Keratinocyte (primary cell): ENCODE results near the gene SMDT1.

Source experiments
- EZH2 ChIP-seq: IDR thresholded peaks from one replicate; pipeline ENCODE4 v1.6.1; 2012; ENCODE audit warnings: inconsistent platforms, mild to moderate bottlenecking, low read length, moderate library complexity
- TF ChIP-seq, protein P1 (sequence below), 3 experiments: IDR thresholded peaks in 1 of 3; conservative IDR thresholded peaks in 1 of 3; optimal IDR thresholded peaks in 1 of 3; 2 replicates in 2 of 3; 3 replicates in 1 of 3; pipeline versions ENCODE3 to v1.5.1; 2011; ENCODE audit warnings: low read length in 3 of 3, mild to moderate bottlenecking in 3 of 3, moderate library complexity in 2 of 3, control low read depth in 1 of 3, inconsistent platforms in 1 of 3; ENCODE audit not compliant: insufficient read depth in 2 of 3; ENCODE audit errors: extremely low read depth in 1 of 3

DNA sequence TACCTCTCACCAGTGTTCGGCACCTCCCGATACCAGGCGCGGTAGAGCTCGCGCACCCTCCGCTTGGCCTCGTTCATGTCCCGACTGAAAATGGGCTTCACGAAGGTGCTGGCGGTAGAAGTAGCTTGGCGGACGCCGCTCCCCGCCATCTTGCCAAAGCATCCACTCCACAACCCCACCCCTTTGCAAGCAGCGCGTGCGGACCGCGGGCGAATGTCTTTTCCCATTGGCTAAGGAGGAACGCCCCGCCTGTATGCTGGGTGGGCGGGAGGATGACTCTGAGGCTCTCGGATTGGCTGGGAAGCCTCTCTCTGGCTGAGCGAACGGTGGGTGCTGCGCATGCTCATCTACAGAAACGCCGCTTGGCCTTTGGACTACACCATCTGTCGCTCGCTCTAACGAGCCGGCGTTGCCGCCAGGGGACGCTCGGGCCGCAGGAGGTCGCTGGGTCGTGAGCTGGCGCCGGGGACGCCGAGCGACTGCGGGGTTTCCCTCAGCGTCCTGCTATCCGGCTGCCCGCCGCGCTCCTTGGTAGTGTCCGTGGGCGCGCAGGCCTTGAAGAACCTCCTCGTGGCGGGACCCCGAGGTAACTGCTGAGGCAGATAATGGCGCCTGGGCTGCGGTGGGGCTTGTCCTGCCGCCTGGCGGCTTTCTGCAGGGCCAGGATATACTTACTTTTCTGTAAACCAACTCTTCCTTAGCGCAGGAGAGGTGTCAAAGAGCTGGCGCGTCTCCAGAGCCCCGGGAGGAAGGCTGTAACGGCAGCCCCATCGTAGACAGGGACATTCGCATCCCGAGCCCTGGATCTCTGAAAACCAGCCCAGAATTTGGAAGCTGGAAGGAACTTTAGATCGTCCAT, 11.3 kb downstream of the SMDT1 start, which contains the start of gene NDUFA6:
- TF ChIP-seq EZH2: no peak
- TF ChIP-seq, protein P1, sequence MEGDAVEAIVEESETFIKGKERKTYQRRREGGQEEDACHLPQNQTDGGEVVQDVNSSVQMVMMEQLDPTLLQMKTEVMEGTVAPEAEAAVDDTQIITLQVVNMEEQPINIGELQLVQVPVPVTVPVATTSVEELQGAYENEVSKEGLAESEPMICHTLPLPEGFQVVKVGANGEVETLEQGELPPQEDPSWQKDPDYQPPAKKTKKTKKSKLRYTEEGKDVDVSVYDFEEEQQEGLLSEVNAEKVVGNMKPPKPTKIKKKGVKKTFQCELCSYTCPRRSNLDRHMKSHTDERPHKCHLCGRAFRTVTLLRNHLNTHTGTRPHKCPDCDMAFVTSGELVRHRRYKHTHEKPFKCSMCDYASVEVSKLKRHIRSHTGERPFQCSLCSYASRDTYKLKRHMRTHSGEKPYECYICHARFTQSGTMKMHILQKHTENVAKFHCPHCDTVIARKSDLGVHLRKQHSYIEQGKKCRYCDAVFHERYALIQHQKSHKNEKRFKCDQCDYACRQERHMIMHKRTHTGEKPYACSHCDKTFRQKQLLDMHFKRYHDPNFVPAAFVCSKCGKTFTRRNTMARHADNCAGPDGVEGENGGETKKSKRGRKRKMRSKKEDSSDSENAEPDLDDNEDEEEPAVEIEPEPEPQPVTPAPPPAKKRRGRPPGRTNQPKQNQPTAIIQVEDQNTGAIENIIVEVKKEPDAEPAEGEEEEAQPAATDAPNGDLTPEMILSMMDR (optimal IDR thresholded peaks at IDR 0.05 in 1 of 3, IDR thresholded peaks at IDR 0.05 in 1 of 3, conservative IDR thresholded peaks at IDR 0.05 in 1 of 3; ENCODE audit: extremely low read depth in 1 of 3, insufficient read depth in 2 of 3, low read length in 3 of 3): peak; percentile 87 to 98 (median 91)
